T-cell (primary cell): ENCODE data around the gene RADX. TPM values are rescaled to one million over a fixed set of nuclear protein-coding genes. Genes with fewer than 3 reads are reported as not detected.

Experiments
- ATAC-seq, 4 experiments: fragments of 200-7000 bp in 3 of 4; fragments of 150-1000 bp in 1 of 4; cut with Tn5 transposase; replicated peaks in 1 of 4; 1 replicate in 3 of 4; 2 replicates in 1 of 4; pipeline ENCODE4 v1.10.0; 2021; ENCODE audit warnings: moderate library complexity in 3 of 4, mild to moderate bottlenecking in 2 of 4, moderate number of reproducible peaks in 1 of 4
- CTCF ChIA-PET, 2 donors: fragments of 300-600 bp; sonication (Branson Sonifier 250); formaldehyde crosslinking; loops; one replicate each; lab custom pipeline; 2022; ENCODE audit warnings: antibody characterized with exemption in 2 of 2; lab: Charles Lee
- POLR2A ChIA-PET, 2 donors: fragments of 300-600 bp; sonication (Branson Sonifier 250); formaldehyde crosslinking; loops; one replicate each; lab custom pipeline; 2022; ENCODE audit warnings: antibody characterized with exemption in 2 of 2; lab: Charles Lee
- DNase-seq, 35 experiments: peaks; one replicate each; pipeline versions ENCODE4 v3.0.0 to v3.0.0-alpha.2; 2013 to 2023
- H3K27ac ChIP-seq: one replicate; pipeline ENCODE4 v1.5.1; 2013; ENCODE audit warnings: low read length
- H3K27me3 ChIP-seq, 2 experiments: replicated peaks in 1 of 2; 1 replicate in 1 of 2; 2 replicates in 1 of 2; pipeline versions ENCODE4 v1.6.1 to v1.7.0; 2013; ENCODE audit warnings: low read length in 1 of 2, mixed read lengths in 1 of 2; ENCODE audit not compliant: control insufficient read depth in 2 of 2, insufficient read depth in 2 of 2; ENCODE audit errors: extremely low read depth in 1 of 2
- H3K36me3 ChIP-seq, 2 donors: 1 replicate in 1 of 2; 2 replicates in 1 of 2; pipeline versions ENCODE4 v1.6.1 to v1.7.0; 2013; ENCODE audit warnings: low read length in 1 of 2; ENCODE audit not compliant: control insufficient read depth in 2 of 2, insufficient read depth in 1 of 2; ENCODE audit errors: extremely low read depth in 1 of 2
- H3K4me1 ChIP-seq, 2 experiments: 1 replicate in 1 of 2; 2 replicates in 1 of 2; pipeline versions ENCODE4 v1.6.1 to v1.7.0; 2013; ENCODE audit warnings: low read length in 2 of 2, mixed read lengths in 1 of 2; ENCODE audit not compliant: insufficient read depth in 2 of 2, control insufficient read depth in 1 of 2; ENCODE audit errors: extremely low read depth in 1 of 2
- H3K4me3 ChIP-seq, 2 donors: 1 replicate in 1 of 2; 2 replicates in 1 of 2; pipeline versions ENCODE4 v1.5.1 to v1.7.0; 2013; ENCODE audit warnings: mild to moderate bottlenecking in 2 of 2, low read length in 1 of 2, moderate library complexity in 1 of 2; ENCODE audit not compliant: control insufficient read depth in 1 of 2; ENCODE audit errors: extremely low read depth in 1 of 2
- H3K9me3 ChIP-seq: 2 replicates; pipeline ENCODE4 v1.7.0; 2013
- H3K27ac Mint-ChIP-seq, 2 donors: one replicate each; pipeline ENCODE4 v1.8.0; 2020 to 2021; ENCODE audit warnings: mild to moderate bottlenecking in 2 of 2, mixed read lengths in 2 of 2
- H3K27me3 Mint-ChIP-seq, 2 donors: one replicate each; pipeline ENCODE4 v1.8.0; 2021 to 2022; ENCODE audit warnings: mixed read lengths in 2 of 2
- H3K36me3 Mint-ChIP-seq: one replicate; pipeline ENCODE4 v1.8.0; 2021; ENCODE audit warnings: mixed read lengths
- H3K4me1 Mint-ChIP-seq, 3 donors: one replicate each; pipeline ENCODE4 v1.8.0; 2020 to 2022; ENCODE audit warnings: mixed read lengths in 3 of 3, mild to moderate bottlenecking in 1 of 3
- H3K4me3 Mint-ChIP-seq, 3 donors: one replicate each; pipeline ENCODE4 v1.8.0; 2020 to 2022; ENCODE audit warnings: mild to moderate bottlenecking in 3 of 3, mixed read lengths in 3 of 3, moderate library complexity in 3 of 3
- H3K9me3 Mint-ChIP-seq, 3 donors: one replicate each; pipeline ENCODE4 v1.8.0; 2020 to 2022; ENCODE audit warnings: mixed read lengths in 3 of 3
- WGBS: methylation state at CpG from one replicate; pipeline ENCODE4 v1.1.5; 2013; ENCODE audit warnings: missing lambda C conversion rate; ENCODE audit not compliant: insufficient coverage; 5-methylcytosine and 5-hydroxymethylcytosine counted together
- total RNA-seq, 35 experiments: library from RNA in 6 of 35; stranded (reverse) in 6 of 35; fragments of 120-200 nt in 1 of 35; gene quantifications; one replicate each; pipeline versions ENCODE4 v1.2.1 to v1.2.4 and lab custom pipeline; 2013 to 2026

Gene RADX, protein sequence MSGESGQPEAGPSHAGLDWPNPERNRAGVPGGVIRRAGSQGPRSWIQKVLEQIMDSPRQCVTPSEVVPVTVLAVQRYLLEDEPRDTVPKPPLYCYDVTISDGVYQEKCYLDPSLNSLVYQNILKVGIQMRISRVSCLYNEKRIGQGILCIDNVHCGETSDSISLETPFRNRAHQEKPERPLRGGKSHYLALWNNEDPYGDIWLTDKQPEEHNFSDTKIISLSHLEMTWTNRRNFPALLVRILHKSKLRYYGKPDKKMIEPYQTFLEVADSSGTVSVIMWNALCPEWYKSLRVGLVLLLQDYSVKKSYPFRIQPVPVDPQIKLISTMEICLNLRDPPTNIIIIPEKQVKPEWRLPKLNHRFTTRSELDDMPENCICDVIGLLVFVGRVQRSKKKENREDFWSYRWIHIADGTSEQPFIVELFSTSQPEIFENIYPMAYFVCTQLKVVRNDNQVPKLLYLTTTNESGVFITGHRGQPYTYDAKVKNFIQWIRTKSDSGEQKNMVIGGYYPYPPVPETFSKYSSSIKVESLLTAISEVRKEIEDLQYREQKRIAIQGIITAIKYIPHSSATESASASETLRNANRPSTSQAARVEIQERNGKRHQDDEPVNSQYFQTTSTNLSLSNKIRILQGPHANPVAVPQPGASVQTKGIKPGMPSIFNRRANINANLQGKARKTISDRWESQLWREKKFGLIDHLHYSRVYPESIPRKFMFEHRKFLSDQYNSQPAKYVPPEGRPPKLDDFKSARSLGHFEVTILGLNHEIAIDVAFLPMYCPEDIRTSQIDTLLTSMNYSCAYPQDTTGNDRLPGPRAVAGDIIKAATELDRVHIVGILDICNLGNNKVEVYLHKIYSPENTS
- 10 to 100 TPM in 2 of 5 donors, 1 to 10 TPM in 3; 6.9 to 15.5 (median 9.9) TPM for total RNA-seq
- 16.9 TPM for total RNA-seq (2013)
- total RNA-seq (lab: John Stamatoyannopoulos, UW): 12.9 to 61.7 (median 20.3) reads per million in 29 experiments

DNA sequence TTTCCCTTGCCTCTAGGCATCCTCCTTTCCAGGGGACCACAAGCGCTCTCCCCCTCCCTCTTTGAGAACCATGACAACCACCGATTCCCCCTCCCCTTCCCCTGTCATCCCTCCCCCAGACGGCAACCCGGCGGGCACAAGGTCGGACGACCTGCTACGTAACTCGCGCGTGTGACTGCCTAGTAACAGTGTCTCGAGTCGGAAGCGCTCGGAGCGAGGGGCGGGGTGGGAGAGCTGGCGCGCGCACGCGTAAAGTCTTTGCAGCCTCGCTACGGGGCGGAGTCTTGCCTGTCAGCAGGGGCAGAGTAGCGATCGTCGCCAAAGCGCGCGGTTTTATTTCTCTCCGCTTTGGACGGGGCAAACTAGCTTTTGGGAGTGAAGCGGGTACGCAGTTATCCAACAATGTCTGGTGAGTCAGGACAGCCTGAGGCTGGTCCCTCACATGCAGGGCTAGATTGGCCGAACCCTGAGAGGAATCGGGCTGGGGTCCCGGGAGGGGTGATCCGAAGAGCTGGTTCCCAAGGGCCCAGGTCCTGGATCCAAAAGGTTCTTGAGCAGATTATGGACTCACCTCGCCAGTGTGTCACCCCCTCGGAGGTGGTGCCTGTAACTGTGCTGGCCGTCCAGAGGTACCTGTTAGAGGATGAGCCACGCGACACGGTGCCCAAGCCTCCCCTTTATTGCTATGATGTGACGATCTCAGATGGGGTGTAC, at the start of gene RADX:
Gene RADX (plus strand): TSS at position 300 of the 714 bp plus-strand sequence. CDS start 103 bp downstream, at position 403.
- ATAC-seq (peak; percentile 92 to 98 (median 96)), DNase-seq (peak; percentile 65 to 90 (median 86))
- WGBS: 2% methylated on average over 22 of the region's 46 CpGs
- H3K27me3 Mint-ChIP-seq: peaks cover 0 to 13% of the 10 kb centered on the region in 2 donors
- no peaks in the 10 kb centered on the region for H3K36me3 Mint-ChIP-seq
- H3K27ac Mint-ChIP-seq: peak within 1 kb of the TSS; percentile 91 to 92
- peaks cover 0 to 2% of the 10 kb centered on the region in 2 experiments for H3K4me1 ChIP-seq
- H3K27me3 ChIP-seq: no peaks in the 10 kb centered on the region
- ChIA-PET POLR2A (interaction anchor here in 1 of 2 donors (0.5 to 0.7 kb wide), 2 partner anchors 1404 to 1413 kb away, joined by 3 to 4 read pairs; no protein-coding TSS in a partner anchor), CTCF (interaction anchor here (0.7 to 2.0 kb wide), 2 partner anchors 130 to 936 kb away, joined by 5 read pairs; no protein-coding TSS in a partner anchor)
- peak within 1 kb of the TSS; percentile 87 for H3K27ac ChIP-seq
- peak within 1 kb of the TSS; percentile 91 to 93 (median 92) for H3K4me3 Mint-ChIP-seq
- peaks cover 24 to 45% (median 30%) of the 10 kb centered on the region in 3 donors for H3K4me1 Mint-ChIP-seq
- H3K4me3 ChIP-seq: peak within 1 kb of the TSS; percentile 52 to 80
- H3K36me3 ChIP-seq: no peaks in the 10 kb centered on the region
- H3K9me3 Mint-ChIP-seq: no peaks in the 10 kb centered on the region
- no peaks in the 10 kb centered on the region for H3K9me3 ChIP-seq

DNA sequence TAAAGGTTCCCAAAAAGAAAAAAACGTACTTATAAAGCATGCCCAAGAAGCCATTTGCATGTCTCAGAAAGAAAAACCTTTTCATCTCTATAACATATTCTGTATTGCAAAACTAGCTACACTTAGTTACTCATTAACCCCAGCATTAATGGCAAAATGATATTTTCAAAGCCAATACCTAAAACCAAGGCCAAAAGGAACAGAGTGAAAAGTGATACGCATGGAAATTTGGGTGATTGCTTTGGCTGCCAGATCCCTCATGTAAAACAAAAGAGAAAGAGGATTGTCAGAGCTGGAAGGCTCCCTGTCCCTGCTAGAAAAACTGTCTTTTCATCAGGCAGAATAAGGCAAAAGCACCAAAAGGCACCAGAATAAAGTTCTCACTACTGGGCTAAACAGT, 46.8 kb upstream of the RADX start:
- H3K36me3 Mint-ChIP-seq: no peaks in the 10 kb centered on the region
- CTCF ChIA-PET: no interaction called here
- no peaks in the 10 kb centered on the region for H3K4me1 Mint-ChIP-seq
- ATAC-seq: no peak
- H3K27me3 Mint-ChIP-seq: peaks cover 12 to 44% of the 10 kb centered on the region in 2 donors
- no peaks in the 10 kb centered on the region for H3K4me1 ChIP-seq
- no CpG with 5 or more reads among the region's 2 CpGs for WGBS
- no peaks in the 10 kb centered on the region for H3K36me3 ChIP-seq
- no peak overlapping the region for H3K27ac ChIP-seq
- no peak for DNase-seq
- no peaks in the 10 kb centered on the region for H3K9me3 Mint-ChIP-seq
- POLR2A ChIA-PET: no interaction called here
- H3K4me3 ChIP-seq: no peak overlapping the region
- no peak overlapping the region for H3K4me3 Mint-ChIP-seq
- no peak overlapping the region for H3K27ac Mint-ChIP-seq
- H3K27me3 ChIP-seq: peaks cover 0 to 7% of the 10 kb centered on the region in 2 experiments
- no peaks in the 10 kb centered on the region for H3K9me3 ChIP-seq

DNA sequence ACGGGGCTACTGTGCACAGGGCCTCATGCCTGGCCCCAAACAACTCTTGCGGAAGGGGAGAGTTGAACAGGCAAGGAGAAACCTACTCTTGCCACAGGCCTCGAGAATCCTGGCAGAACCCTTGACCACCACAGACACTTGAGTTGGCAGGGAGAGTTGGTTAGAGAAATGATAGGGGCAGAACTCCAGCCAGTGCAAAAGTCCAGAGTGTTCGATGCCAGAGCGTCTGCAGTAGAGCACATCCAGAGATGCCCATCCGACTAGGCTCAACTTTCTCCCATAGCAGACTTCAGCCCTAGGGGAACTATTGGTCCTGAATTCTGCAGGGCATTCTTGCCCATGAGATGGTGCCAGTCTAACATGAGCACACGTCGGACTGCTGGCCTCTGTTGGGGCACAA, 45.4 kb upstream of the RADX start:
- Histone ChIP-seq H3K9me3 (no peaks in the 10 kb centered on the region), H3K4me1 (no peaks in the 10 kb centered on the region), H3K4me3 (no peak overlapping the region), H3K36me3 (no peaks in the 10 kb centered on the region), H3K27me3 (peaks cover 0 to 7% of the 10 kb centered on the region in 2 experiments), H3K27ac (no peak overlapping the region)
- peaks cover 12 to 52% of the 10 kb centered on the region in 2 donors for H3K27me3 Mint-ChIP-seq
- no peak overlapping the region for H3K27ac Mint-ChIP-seq
- no peak for DNase-seq
- H3K36me3 Mint-ChIP-seq: no peaks in the 10 kb centered on the region
- no peak overlapping the region for H3K4me3 Mint-ChIP-seq
- no peaks in the 10 kb centered on the region for H3K9me3 Mint-ChIP-seq
- WGBS: 71% methylated on average over 3 of the region's 8 CpGs
- H3K4me1 Mint-ChIP-seq: no peaks in the 10 kb centered on the region
- ChIA-PET CTCF (no interaction called here), POLR2A (no interaction called here)
- no peak for ATAC-seq

DNA sequence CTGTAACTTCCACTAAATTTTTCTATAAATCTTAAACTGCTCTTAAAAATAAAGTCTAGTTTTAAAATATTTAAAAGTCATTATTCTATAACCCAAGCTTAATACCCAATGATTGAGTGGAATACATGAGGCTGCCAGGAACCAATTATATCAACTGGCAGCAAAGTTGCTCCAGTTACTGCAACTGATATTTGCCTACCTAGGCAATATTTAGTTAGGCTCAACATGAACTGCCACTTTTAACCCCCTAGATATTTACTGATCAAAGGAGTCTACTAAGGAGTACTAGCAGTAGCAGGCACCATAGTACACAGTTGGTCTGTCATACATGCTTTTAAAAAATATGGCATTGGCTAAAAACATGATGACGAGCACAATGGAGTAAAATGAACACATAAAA, 29.9 kb upstream of the RADX start:
- no peak overlapping the region for H3K27ac ChIP-seq
- POLR2A ChIA-PET: no interaction called here
- no peak overlapping the region for H3K4me3 ChIP-seq
- DNase-seq (no peak), ATAC-seq (no peak)
- H3K4me1 Mint-ChIP-seq: no peaks in the 10 kb centered on the region
- CTCF ChIA-PET: no interaction called here
- peaks cover 0 to 19% of the 10 kb centered on the region in 2 donors for H3K27me3 Mint-ChIP-seq
- no peaks in the 10 kb centered on the region for H3K36me3 Mint-ChIP-seq
- H3K9me3 Mint-ChIP-seq: peaks cover 0 to 11% (median 0%) of the 10 kb centered on the region in 3 donors
- H3K9me3 ChIP-seq: no peaks in the 10 kb centered on the region
- no peaks in the 10 kb centered on the region for H3K4me1 ChIP-seq
- no CpG with 5 or more reads among the region's 1 CpG for WGBS
- no peak overlapping the region for H3K4me3 Mint-ChIP-seq
- no peaks in the 10 kb centered on the region for H3K36me3 ChIP-seq
- H3K27me3 ChIP-seq: no peaks in the 10 kb centered on the region
- H3K27ac Mint-ChIP-seq: no peak overlapping the region

DNA sequence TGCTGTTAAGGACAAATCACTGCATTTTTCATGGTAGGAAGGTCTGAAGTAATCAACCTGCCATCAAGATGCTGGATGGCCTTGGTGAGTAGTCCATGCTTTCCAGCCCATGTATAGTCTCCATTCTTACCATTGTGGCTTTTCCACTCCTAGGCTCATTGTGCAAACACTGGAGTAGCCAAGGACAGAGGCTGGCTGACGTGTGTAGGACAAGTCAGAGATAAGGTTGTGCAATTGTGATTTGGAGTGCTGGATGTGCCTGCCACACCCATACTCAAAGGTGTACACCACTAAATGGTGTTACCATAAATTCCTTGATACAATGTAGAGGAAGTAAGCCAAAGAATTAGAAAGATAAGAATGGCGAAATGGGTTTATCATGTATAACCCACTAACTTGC, 26.3 kb upstream of the RADX start:
- CTCF ChIA-PET: no interaction called here
- Histone ChIP-seq H3K36me3 (no peaks in the 10 kb centered on the region), H3K4me1 (no peaks in the 10 kb centered on the region), H3K27ac (no peak overlapping the region), H3K9me3 (no peaks in the 10 kb centered on the region), H3K27me3 (no peaks in the 10 kb centered on the region), H3K4me3 (no peak overlapping the region)
- no peak for ATAC-seq
- Mint-ChIP-seq H3K27me3 (peaks cover 0 to 20% of the 10 kb centered on the region in 2 donors), H3K27ac (no peak overlapping the region), H3K4me3 (no peak overlapping the region), H3K9me3 (no peaks in the 10 kb centered on the region), H3K4me1 (no peaks in the 10 kb centered on the region), H3K36me3 (no peaks in the 10 kb centered on the region)
- POLR2A ChIA-PET: no interaction called here
- WGBS: no CpG with 5 or more reads among the region's 2 CpGs
- no peak for DNase-seq

DNA sequence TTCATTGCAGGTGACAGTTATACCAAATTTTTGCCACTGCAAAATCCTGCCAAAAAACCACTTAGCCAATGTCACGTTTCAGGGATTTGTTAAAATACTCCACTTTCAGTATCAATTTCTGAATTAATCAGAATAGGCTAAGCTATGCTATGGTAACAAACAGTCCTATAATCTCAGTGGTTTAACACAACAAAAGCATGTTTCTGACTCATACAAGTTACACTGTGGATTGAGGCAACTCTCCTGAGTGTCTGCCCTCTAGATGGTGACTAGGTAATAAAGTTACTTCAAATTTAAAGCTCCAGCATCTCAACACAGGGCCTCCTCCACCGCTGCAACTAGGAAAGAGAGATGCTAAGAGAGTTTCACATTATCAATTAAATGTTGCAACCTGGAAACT, 23.0 kb upstream of the RADX start:
- no peak overlapping the region for H3K27ac Mint-ChIP-seq
- Histone ChIP-seq H3K9me3 (no peaks in the 10 kb centered on the region), H3K27me3 (no peaks in the 10 kb centered on the region), H3K36me3 (no peaks in the 10 kb centered on the region), H3K27ac (no peak overlapping the region), H3K4me1 (no peaks in the 10 kb centered on the region), H3K4me3 (no peak overlapping the region)
- H3K4me3 Mint-ChIP-seq: no peak overlapping the region
- DNase-seq (no peak), ATAC-seq (no peak)
- CTCF ChIA-PET: interaction anchor here in 1 of 2 donors (1.3 kb wide), 1 partner anchor 31 kb away, joined by 3 read pairs; no protein-coding TSS in a partner anchor
- peaks cover 0 to 19% of the 10 kb centered on the region in 2 donors for H3K27me3 Mint-ChIP-seq
- no peaks in the 10 kb centered on the region for H3K9me3 Mint-ChIP-seq
- no peaks in the 10 kb centered on the region for H3K36me3 Mint-ChIP-seq
- no peaks in the 10 kb centered on the region for H3K4me1 Mint-ChIP-seq
- WGBS: no CpG with 5 or more reads among the region's 2 CpGs
- POLR2A ChIA-PET: no interaction called here
